Endometrium (tissue), 2 donors: ENCODE results near the gene ZNF507.

Source experiments
- FAIRE-seq: peaks from 2 replicates; lab custom pipeline; 2012; peaks lifted over from hg19 to GRCh38; lab: Jason Lieb, UNC
- donor health status: control.
- donor health status: control.

ZNF507 gene

DNA sequence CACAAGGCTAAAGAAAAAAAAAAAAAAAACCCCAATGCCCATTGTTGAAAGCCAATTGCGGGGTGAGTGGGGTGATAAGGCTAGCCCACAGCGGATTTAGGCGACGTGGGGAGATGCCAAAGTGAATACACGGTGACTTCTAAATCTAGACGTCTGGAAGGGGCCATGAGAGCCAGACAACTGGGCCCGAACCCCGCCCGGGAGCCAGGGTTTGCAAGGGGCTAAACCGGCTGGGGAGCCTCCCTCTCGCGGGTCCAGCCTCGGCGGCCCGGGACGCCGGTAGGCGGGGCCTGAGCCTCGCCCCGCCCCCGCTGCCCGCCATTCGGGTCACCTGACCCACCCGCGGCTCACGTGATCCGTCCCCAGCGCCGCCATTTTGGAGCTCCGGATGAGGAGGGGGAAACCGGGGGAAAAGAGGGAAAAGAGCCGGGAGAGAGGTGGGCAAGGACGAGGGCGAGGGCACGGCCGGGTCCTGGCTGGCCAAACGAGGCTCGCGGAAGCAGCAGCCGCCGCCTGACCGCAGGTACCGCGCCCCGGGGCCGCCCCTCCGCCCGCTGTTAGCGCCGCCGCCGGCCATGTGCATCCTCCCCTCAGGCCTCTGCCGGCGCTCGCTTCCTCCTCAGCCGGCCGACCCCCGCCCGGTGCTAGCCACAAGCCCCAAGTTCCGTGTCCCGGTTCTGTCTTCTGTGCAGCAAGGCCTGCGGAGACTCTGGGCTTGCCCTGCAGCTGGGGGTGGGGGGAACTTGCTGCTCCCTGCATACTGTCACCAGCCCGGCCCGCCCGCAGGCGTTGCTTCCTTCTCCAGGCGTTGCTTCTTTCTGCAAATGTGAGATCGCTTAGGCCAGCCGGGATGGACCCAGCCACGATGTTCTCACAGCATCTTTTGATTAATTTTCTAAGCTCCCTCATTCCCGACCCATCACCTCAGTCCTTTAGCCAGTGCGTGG is at the start of gene ZNF507:
TSS of gene ZNF507 (plus strand) at position 350 of the 947 bp plus-strand sequence. CDS start 7,221 bp downstream, outside the sequence.
- FAIRE-seq, result no peak

DNA sequence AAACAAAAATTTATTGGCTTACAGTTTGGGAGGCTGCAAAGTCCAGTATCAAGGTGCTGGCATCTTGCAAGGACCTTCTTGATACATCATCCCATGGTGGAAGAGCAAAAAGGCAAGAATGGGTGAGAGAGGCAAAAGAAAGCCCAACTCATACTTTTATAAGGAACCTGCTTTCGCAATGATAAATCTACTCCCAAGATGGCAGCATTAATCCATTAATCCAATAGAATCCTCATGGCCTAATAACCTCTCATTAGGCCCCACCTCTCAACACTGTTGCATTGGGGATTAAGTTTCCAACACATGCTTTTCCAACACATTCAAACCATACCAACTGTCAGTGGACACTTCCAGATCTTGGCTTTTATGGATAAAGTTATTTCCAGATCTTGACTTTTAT is 48.7 kb upstream of the ZNF507 start:
- FAIRE-seq, result no peak

DNA sequence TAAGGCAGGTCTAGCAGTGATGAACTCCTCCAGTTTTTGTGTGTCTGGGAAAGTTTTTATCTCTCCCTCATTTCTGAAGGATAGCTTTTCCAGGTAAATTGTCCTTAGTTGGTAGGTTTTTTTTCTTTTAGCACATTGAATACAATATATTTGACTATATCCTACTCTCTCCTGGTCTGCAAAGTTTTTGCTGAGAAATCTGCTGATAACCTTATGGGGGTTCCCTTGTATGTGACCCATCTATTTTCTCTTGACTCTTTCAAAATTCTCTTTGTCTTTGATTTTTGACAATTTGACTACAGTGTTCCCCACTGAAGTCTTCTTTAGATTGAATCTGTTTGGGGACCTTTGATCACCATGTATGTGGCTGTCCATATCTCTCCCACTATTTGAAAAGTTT is 42.6 kb upstream of the ZNF507 start:
- FAIRE-seq, result no peak

DNA sequence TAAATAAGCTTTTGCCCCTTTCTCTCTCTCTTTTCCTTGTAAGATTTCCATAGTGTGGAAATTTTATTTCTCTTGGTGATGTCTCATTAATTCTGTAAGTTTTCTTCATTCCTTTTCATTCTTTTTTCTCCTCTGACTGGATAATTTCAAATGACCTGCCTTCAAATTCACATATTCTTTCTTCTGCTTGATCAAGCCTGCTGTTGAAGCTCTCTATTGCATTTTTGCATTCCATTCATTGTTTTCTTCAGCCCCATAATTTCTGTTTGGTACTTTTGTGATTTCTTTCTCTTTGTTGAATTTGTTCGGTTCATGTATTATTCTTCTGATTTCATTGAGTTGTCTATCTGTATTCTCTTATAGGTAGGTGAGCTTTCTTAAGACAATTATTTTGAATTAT is 42.2 kb upstream of the ZNF507 start:
- no peak for FAIRE-seq

DNA sequence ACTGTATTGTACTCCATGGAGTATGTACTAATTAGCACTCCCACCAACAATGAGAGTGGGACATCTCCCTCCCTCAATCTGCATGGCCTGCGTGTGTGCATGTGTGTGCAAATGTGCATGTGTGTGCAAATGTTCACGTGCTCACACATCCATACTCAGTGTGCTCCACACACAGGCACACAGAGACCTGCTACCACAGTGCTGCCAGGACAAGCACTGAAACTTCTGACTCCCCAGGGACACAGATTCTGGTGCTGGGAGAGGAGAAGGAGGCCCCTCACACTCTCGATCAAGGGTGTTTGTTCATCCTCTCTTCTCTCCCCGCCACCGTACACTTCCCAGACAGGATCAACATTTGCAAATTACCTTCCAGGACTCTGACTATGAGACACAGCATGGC is 37.8 kb upstream of the ZNF507 start:
- no peak for FAIRE-seq

DNA sequence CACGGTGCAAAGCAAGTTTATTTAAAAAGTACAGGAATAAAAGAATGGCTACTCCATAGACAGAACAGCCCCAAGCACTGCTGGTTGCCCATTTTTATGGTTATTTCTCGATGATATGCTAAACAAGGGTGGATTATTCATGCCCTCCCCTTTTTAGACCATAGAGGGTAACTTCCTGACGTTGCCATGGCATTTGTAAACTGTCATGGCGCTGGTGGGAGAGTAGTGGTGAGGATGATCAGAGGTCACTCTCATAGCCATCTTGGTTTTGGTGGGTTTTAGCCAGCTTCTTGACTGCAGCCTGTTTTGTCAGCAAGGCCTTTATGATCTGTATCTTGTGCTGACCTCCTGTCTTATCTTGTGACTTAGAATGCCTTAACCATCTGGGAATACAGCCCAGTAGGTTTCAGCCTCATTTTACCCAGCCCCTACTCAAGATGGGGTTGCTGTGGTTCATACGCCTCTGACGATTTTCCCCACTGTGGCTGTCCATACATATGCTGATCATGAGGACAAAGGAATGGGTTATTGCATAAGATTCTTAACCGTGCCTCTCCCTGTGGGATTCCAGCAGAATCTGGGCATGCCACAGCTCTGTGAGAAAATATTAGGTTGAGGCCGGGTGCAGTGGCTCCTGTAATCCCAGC is 36.9 kb upstream of the ZNF507 start:
- FAIRE-seq, result no peak

DNA sequence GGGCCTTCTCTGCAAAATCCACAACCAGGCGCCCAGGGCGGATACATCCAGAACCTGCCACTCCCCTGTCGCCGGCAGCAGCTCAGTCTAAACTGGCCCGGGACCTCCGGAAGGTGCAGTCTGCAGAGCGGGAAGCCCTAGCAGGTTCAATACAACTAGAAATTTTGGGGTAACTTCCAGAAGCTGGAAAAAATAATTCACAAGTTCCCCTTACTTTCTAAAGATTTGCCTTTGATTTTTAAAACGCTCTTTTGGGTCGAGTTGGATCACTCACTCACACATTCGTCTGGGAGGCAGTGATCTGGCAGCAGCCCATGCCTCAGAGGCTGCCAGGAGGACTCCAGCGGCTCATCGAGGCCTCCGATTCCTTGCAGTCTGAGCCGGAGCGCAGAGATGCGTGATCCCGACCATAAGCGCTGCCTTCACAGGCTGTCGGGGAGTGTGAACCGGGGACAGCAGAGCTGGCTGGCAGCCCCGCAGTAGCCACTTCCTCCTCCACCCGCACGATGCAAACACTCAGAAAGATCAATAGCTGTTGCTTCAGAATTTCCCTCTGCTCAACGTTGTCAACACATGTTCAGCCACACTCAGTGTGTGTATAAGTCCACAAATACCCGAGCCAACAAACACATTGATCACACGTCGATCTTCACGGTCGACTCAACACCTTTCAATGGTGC is 35.6 kb upstream of the ZNF507 start:
- no peak for FAIRE-seq

DNA sequence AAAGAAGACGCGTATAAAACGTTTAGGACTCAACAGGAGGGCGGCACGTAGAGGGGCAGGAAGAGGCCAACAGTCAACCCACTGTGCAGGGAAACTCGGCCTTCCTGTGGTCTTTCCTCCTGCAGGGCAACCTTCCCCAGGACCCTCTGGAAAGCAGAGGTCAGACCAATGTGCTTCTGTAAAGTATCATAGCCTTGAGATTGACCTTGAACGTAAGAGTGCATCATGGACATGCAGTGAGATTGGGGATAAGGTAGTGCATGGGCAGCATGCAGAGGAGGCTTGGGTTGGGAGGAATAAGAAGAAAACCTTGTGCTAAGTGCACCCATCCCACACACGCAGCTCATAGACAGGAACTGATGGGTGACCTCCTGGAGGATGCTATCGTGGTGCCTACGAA is 34.0 kb upstream of the ZNF507 start:
- no peak for FAIRE-seq

DNA sequence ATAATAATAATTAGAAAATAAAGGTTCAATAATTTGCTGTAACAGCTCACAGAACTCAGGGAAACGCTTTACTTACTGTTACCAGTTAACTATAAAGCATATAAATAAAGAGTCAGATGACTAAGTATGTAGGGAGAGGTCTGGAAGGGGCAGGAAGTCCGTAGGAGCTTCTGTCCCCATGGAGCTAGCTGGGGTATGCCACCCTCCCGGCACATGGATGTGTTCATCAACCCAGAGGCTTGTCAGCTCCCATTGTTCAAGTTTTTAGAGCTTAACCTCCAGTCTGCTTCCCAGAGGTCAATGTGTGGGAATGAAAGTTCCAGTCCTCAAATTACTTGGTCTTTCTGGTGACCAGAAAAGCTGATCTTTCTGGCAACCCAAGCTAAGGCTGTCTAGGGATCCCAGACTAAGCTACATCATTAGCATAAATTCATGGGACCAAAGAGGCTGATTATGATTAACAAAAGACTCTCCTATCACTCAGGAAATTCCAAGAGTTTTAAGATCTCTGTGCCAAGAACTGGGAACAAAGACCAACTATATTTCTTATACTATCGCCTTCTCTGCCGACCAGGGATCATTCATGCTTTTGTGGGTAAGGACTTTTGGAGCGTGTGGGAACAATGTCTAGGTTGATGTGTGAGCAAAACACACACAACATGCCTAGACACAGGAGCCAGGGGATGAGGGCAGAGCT is 31.7 kb upstream of the ZNF507 start:
- FAIRE-seq, result no peak

DNA sequence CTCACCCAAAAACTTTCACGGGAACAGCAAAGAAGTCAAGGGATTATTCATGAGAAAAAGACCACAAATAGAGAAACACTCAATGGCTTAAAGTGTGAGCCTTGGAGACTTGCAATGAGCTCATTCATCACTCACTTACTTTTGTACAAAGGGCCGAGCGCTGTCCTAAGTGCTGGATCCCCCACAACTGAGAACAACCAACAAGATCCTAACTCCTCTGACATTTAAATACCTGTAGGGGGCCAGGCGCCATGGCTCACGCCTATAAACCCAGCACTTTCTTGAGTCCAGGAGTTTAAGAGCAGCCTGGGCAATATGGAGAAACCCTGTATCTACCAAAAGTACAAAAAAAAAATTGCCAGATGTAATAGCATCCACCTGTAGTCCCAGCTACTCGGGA is 29.4 kb upstream of the ZNF507 start:
- FAIRE-seq, result no peak

DNA sequence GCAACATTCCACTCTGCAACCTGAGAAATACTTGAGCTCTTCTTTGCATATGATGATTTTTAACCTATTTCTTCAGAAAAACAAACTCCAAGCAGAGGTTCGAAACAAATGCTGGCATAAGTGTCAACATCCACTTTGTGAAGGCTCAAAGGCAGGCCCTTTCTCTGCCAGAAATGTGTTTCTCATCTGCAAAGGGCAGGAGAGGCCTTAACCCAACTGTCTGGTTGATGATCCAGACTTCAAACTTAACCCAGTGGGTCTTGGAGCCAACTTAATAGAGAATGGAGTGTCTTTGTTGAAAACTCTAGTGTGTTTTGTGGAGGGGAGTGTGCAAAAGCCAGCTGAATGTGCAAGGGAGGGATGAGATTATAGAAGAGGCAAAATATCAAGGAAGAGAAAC is 28.3 kb upstream of the ZNF507 start:
- no peak for FAIRE-seq

DNA sequence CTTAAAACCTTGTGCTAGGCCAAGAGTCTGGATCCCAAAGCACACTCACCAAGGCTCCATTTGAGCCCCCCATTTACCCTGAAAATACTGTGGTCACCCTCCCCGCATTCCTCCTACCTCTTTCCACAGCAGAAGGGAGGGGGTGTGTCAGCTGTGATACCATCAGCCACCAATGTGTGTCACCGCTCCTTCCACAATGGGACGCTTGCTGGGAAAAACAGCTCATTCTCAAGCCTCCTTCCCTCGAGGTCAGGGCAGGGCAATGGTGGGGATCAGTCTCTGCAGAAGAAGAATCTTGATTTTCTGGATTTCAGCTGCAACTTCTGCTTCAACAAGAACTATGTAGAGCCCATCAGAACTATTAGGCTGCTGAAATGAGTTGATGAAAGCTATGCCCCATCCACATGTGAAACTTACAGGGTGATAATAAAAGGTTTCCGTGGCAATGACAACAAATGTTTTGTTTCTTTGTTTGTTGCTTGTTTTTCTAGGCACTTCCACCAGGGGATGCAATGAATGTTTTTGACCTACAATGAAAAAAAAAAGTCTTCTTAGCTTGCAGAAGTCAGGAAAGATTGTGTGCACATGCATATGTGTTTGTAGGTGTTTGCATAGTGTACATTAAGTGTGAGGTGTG is 26.4 kb upstream of the ZNF507 start:
- FAIRE-seq, result no peak

DNA sequence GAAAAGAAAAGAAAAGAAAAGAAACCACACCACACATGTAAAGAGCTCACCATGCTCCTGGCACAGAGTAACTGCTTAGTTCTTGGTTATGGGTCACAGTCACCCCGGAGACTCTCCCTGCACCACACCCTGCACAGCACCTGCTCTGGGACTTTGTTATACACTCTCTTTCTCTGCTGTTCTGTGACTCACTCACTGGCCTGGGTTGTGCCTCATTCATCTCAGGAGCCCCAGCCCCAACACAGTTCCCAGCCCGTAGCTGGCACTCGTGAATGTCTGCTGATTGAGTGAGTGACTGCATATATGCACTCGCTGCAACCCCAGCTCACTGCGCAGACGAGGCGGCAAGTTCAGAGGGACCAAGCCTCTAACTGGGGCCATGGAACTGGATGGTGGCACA is 22.9 kb upstream of the ZNF507 start:
- FAIRE-seq, result no peak

DNA sequence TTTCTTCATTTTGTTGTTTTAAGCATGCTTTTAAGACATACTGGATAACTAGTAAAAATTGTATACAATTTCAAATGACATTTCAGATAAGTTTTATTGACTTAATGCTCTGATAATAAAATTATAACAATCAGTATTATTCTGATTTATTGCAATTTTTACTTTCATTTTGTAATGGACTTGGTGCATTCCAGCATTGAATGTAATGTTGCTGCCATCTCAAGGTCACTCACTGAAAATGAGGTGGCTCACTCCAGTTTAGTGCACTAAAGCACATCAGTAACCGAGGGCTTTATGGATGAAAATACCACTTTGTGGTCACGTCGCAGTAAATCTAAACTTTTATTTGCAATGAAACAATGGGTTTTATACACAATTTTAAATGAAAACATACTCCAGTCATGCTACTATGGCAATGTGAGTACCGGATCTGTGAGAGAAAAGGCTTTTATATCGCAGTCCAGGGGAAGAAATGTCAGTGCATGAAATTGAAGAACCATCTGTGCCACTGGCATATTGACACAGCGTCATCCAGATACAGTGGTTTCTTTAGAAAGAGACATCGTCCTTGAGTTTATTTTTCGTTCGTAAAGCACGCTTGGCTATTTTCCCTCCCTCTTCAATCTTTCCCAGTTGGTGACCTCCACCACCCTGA is 20.7 kb upstream of the ZNF507 start:
- FAIRE-seq, result peak; percentile 82

DNA sequence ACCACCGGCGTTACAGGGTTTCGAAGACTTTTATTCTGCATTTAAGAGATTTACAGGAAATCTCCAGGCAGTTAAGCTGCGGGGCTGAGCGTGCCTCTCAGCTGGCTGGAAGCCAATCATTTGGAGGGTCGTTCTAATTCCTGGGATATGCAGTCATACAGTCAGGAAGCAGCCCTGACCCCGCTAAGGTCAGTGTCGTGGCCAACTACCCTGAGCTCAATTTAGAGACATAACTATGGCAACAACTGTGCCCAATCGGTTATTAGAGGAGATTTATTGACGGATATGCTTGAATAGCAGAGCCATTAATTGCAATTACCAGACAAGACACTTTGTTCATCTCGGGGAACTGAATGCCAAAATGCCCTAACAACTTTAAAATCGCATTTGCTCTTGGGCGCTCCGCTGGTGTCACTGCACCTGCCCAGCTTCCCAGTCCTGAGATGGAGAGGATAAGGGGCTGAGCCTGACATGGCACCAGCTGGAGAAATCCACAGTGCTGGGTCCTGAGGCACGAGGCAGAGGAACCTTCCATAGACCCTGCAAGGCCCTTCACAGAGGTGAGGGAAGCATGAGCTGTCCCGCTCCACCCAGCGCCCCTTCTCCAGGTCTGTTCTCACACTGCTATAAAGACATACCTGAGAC is 15.1 kb upstream of the ZNF507 start:
- no peak for FAIRE-seq

DNA sequence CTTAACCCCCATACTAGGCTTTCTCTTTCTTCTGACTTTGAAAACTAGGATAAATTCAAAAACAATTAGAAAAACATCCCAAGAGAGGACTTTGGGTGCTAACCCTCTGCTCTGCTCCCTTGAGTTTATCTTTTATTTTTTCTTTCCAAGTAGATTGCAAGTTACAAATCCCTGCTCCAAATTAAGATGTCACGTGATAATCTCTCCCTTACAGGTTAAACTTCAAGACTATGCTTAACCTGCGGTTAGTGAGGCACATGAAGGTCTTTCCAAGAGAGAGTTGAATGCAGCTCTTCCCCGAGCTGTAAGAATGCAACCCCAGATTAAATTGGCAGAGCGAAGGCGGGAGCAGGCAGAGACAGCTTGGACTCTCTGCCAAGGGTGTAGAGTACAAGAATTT is 12.2 kb upstream of the ZNF507 start:
- no peak for FAIRE-seq

DNA sequence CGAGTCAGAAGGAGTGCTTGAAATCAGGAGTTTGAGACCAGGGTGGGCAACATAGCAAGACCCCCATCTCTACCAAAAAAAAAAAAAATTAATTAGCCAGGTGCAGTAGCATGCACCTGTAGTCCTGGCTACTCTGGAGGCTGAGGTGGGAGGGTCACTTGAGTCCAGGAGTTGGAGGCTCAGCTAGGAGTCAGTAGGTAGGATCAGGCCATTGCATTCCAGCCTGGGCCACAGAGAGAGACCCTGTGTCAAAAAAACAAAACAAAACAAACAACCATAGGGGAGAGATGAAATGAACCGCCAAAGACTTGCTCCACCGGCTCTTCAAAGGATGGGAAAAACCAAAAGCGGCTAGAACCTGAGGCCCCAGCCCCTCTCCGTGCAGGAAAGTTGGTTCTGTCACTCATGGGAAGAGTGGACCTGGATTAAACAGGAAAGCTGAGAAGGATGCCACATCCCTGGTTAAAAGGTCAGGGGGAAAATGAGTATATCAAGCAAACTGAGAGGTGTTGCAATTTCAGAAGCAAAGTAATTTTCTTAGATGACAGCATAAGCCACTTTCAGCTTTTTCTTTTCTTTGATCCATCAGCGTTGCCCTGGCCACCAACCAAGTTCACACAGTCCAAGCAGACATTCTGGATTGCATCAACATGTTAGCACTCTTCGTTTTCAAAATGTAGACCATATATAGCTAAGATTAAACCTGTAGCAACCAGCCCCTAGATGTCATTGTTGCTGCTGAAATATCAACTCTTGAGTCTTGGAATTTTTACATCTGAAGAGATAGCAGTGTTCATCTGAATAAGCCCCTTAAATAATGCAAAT is 8.9 kb upstream of the ZNF507 start:
- FAIRE-seq, result no peak

DNA sequence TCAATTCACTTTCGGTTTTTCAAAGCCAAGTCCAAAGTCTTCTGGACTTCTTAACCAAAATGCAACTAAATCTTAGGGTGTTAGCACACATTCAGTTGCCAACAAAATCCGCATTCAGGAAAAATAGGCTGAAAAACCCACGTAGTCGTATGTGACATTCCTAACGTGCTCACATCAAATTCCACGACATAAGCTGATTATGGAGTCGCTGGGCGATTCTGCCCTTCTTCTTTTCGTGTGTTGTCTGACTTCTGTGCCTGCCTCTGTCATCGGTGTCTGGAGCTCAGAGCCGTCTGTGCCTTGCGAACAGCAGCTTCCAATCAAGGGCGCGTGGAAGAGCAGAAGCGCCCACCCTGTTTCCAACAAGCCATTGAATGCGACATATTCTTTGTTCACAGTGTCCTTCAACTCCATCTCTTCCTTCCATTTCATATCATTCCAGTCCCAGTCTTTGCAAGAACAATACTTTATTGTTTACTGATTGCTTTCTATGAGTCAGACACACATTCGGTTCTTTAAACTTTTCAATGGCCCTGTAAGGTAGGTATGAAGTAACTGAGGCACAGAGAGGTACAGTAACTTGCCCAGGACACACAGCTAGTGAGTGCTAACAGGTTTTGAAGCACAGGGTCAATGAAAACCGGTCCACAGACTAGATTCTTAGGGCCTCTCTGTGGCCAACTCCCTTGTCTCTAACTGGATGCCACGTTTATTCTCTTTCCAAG is 8.2 kb upstream of the ZNF507 start:
- FAIRE-seq, result no peak

DNA sequence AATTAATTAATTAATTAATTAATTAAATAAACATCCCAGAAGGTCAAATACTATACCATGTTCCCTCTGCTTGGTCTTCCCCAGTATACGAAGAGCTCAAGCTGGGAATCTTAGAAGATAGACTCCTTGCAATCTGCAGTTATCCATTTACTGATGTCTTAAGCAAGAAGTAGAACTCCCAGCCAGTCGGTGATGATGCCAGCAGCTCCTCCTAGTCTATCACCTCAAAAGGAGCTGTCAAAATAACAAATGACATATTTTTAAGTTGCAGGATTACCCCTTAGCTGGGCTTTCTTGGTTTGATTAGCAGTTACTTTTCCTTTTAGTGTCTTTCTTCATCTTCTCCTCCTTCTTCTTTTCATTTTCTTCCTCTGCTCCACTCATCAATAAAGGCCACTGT is 6.0 kb upstream of the ZNF507 start:
- no peak for FAIRE-seq
